ENCODE data around the gene BLID.

The BLID gene

GRCh38 chr11:122138744-122139594 is 23.0 kb upstream of the BLID start:
- no peak for DNase-seq

DNA sequence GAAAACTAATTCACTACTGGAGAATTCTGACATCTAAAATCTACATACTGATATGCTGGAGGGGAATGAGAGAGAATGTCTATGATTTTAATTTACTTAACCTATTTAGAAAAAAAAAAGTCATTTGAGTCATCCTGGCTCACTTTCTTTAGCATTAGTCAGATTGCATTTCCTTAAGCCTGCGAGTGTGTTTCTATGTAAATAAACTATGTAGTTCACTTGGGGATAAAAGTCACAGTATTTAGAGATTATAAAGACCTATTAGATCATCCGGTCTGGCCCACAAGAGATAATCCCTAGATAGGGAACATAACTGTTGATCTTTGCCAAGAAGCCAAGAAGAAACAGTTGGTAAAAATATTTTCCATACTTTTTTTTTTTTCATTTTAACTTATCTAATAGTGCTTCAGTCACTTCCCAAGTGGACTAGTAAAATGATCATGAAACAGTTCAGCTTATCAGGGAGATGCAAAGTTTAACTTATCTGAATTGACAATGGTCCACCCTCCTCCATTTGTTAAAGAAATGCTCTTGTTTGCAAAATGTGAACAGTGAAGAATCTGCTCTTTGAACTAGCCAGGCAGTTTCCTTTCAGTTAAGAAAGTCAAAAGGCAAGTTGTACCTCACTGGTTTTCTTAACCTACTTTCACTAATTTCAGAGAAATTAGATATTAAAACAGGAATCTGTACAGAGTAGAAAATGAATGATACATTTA is 21.2 kb upstream of the BLID start:
- DNase-seq: no peak

DNA sequence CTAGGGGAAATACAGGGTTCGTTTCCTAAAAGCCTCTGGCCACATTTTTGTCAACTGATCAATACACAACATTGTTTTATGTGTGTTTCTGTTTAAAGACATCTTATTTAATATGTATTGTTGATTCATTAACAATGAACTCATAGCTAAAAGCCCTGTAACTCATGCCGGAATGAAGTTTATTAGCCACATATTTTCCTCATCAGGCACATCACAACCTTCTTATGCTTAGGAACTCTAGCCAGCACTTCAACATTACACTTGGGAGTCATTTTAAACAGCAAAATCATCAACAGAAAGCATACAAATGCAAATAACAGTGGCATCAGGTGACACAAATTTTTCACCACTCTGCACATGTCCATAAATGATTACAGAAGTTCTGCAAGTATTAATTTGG is 15.1 kb upstream of the BLID start:
- DNase-seq: no peak

- DNase-seq: no peak
These were observed 12.1 kb upstream of the BLID start for GRCh38 chr11:122128146-122128545.

- no peak for DNase-seq
These were observed 11.0 kb upstream of the BLID start for GRCh38 chr11:122127020-122127419.

DNA sequence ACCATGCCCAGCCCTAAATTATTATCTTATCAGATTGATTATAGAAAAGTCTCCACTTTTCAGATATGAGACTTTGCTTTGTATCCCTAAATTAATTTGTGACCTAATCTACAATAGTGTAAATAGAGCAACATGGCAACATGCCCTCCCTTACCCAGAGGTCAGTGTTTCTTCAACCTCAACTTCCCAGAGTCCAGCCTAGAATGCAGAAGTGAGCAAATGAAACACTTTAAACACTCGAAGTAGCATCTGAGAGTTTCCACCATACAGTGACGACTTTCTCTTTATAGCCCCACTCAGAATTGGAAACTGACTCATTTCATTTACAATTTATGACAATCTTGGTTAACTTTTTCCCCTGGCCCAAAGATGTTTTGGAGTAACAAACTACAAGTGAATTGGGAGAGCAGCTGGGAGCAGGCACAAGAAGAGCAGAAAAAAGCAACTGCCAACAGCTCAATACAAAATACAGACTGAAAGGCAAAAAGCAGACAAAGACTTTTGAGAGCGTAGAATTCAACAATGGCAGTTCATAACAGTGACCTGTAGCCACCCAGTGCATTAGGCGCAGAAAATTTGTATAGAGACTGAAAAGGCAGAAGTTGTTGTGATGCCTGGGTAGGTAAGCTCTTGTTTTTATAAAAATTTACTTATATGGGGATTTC is 10.1 kb upstream of the BLID start:
- DNase-seq: no peak

DNA sequence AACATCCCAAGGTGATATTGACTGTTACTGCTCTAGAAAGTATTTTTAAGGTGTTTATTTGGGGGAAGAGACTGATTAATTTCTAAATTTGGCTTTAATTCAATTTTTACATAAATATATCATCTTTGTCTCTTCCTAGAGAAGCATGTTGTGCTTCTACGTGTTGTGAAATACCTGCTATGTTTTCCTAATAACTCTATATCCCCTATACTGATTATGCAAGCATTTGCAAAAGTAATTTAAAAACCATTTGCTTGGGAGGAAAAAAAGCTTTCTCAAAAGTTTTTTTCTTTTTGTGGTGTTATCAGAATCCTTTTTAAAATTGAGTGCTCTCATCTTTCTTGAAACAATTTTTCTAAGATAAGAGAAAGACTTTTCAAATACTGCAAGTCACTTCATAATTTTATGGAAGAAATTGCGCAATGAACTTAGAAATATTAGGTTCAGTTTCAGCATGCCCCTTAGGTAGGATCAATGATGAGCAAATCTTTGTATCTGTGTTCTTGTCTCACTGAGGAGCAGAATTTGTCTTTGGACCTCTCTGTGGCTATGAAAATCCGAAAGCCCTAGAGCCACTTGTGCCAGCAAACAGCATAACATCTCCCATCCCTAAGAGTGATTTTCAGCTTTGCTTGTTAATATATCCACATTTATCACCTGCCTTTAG is 7.4 kb upstream of the BLID start:
- DNase-seq: no peak

DNA sequence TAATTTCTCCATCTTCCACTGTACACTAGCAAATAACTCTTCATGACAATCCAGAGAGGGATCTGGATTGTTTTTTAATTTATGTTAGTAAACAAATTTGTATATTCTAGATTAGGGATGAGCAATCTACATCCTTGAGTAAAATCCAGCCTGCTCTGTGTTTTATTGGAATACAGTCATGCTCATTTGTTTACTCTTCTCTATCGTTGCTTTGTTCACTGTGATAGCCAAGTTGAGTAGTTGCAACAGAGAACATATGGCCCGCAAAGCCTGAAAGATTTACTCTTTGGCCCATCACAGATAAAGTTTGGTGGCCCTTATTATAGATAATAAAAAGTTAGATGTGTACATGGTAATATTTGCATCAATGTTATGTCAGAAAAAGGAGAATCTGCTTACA is 6.2 kb upstream of the BLID start:
- no peak for DNase-seq

DNA sequence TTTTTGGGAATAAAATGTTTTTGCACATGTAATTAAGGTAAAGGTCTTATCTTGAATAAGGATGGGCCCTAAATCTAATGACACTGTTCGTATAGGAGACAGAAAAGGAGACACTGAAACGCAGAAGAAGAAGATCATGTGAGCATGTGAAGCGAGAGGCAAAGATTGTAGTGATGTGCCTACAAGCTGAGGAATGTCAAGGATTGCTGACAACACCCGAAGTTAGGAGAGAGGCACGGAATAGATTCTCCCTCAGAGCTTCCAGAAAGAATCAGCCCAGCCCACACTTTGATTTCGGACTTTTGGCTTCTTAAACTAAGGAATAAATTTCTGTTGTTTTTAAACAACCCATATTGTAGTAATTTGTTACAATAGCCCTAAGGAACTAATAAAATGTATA is 4.1 kb upstream of the BLID start:
- DNase-seq: no peak

GRCh38 chr11:122116591-122116990 is 576 bp upstream of the BLID start:
- no peak for DNase-seq

GRCh38 chr11:122114976-122115375 is 1.0 kb downstream of the BLID start:
- no peak for DNase-seq

DNA sequence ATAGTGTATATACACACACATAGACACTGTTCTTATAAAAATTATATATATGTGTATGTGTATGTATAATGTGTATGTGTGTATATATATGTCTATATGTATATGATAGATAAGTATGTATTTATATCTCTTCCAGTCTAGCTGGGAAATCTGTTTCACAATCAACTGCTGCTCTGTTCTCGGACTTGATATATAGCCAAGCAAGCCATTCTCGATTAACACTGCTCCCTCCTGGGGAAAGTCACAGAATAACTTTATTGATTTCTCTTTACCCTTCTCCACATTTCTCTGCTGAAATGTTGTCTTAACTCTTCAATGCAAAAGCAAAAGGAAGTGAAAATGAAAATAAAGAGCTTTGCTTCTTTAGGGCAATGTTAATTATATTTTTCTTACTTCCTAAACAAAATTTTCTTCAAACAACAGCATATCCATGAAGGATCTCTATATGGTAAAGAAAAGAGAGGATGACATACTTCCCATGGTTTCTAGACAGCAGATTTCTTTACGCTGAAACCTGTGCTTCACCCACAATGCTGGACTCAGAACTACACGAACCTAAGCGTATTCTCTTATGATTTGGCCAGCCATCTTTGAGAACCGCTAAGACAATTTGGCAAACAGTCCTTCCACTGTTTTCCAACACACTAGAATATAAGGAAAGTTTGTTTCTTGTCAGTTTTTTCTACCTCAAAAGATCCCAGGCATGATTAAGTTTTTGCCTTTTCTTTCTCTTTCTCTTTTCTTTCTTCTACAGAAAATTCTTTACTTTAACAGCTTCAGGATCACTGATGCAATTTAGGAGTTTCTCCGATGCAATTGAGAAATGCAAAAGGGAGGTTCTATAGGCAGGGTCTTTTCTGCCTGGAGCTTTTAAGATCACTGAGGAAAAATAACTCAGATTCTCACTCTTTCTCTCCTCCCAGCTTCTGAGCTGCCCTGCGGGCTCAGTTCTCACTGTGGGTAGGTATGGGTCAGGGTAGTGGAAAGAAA is 1.9 kb downstream of the BLID start:
- DNase-seq: no peak

DNA sequence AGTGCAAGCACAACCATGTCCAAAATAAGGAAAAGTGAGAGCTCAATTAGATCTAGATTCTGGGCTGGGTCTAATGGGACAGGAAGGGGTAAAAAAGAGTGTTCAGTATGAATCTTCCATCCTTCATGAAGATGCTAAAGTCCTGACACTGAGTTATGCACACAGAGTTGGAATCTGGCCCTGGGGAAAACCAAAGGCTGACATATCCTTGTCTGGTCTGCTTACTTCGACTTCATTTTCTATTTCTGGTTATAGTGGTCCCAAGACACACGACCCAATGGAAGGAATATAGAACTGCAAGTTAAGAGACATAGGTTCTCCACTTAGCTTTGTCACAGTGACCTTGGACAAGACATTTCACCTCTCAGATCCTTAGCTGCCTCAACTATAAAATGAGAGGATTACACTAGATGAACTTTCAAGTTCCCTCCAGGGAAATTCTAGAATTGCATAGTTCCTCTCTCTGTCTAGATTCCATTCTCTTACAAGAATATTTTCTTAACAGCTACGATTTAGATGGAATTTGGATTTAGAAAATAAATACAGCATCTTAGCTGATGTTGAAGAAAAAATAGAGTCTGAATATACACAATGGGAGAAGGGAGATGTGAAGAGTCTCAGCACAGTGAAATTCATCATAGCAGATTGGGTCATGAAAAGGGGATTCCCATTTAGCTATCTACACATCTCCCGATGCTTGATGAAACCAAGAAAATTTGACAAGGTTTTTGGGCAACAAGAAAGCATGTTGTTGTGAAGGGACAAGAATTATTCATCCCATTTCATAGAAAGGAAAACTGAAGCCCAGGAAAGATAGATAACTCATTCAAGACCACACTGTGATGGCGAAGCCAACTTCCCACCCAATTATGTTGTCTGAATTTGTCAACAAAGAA is 3.3 kb downstream of the BLID start:
- DNase-seq: no peak

GRCh38 chr11:122109932-122110331 is 6.1 kb downstream of the BLID start:
- no peak for DNase-seq

DNA sequence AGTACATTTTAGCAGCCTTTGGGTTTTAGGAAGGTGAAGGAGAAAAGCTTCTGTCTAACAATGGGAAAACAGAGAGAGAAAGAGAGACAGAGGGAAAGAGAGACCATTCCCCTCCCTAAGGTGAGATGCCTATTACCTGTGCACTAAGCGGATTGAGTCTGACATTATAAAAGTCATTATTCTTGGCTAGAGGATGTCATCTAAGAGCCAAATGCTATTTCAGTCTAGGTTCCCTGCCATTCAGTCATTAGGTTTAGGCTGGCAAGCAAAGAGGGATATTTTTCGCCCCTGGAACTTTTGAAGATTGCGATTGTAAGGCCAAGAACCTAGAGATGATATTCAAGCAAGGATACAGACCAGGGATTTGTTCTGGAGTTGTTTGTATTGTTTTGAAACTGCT is 7.2 kb downstream of the BLID start:
- DNase-seq: no peak

- DNase-seq: no peak
These were observed 7.7 kb downstream of the BLID start for GRCh38 chr11:122108192-122108799.

DNA sequence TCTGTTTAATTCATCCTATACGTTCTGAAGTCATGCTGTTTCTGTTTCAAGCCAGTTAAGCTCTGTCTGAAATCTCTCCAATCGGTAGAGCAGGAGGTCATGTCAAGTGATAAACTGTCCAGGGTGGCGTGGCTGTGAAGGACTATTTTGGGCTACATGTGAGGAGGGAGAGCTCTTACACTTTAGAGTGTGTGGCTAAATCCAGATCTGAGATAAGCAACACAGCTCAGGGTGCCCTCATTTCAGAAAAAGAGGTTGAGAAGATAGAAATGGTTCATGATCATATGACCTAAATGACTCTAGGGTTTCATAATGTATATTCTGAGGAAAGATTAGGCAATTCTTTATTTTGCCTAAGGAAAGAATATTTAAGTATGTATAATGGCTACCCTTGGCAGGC is 8.4 kb downstream of the BLID start:
- no peak for DNase-seq

GRCh38 chr11:122107045-122107444 is 9.0 kb downstream of the BLID start:
- no peak for DNase-seq

- no peak for DNase-seq
These were observed 10.8 kb downstream of the BLID start for GRCh38 chr11:122105044-122105758.

DNA sequence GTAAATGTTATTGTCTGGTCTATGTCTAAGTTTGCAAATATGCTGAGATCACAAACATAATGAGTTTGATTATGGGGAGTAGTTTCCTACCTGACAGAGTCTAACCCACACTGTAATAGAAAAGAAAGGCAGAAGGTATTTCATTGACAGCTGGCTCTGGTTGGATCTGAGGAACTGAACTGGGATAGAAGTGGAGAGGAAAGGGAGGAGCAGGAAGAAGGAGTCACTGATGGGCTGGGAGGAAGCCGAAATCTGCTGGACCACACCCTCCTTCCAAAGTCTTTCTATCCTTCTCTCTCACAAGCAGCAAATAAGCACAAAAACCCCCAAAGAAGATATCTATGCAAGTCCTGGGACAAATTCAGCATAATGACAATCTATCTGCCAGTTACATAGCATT is 11.7 kb downstream of the BLID start:
- no peak for DNase-seq

Measured in right forelimb (tissue), 1 donor.